GM23338 (cell line): ENCODE results near the gene XPR1. TPM values are rescaled to one million over a fixed set of nuclear protein-coding genes. Genes with fewer than 3 reads are reported as not detected.

Experiments
- ATAC-seq: fragments of 200-7000 bp; cut with Tn5 transposase; 3 replicates; pipeline ENCODE4 v1.9.1; 2020
- DNase-seq: peaks from one replicate; pipeline ENCODE4 v3.0.0-alpha.2; 2015; ENCODE audit warnings: low spot score
- H2AFZ ChIP-seq: fragments of 200-600 bp; sonication (generic); 2 replicates; pipeline ENCODE4 v1.8.0; 2016; ENCODE audit warnings: antibody characterized with exemption, mild to moderate bottlenecking, moderate library complexity
- H3F3A ChIP-seq: fragments of 200-600 bp; sonication (generic); replicated peaks from 2 replicates; pipeline ENCODE4 v1.8.0; 2017; ENCODE audit warnings: antibody characterized with exemption, mixed run types, low read depth
- H3K27ac ChIP-seq: fragments of 200-600 bp; sonication (generic); 2 replicates; pipeline ENCODE4 v1.6.1; 2016; ENCODE audit warnings: low read depth
- H3K27me3 ChIP-seq: fragments of 200-600 bp; sonication (generic); 2 replicates; pipeline ENCODE4 v1.8.0; 2016; ENCODE audit warnings: mild to moderate bottlenecking, mixed run types, moderate library complexity; ENCODE audit not compliant: insufficient read depth
- H3K36me3 ChIP-seq: fragments of 200-600 bp; sonication (generic); 2 replicates; pipeline ENCODE4 v1.8.0; 2016; ENCODE audit warnings: mild to moderate bottlenecking; ENCODE audit not compliant: insufficient read depth
- H3K4me1 ChIP-seq: fragments of 200-600 bp; sonication (generic); 2 replicates; pipeline ENCODE4 v1.8.0; 2016; ENCODE audit warnings: mild to moderate bottlenecking, moderate library complexity; ENCODE audit not compliant: insufficient read depth
- H3K4me2 ChIP-seq: fragments of 200-600 bp; sonication (generic); 2 replicates; pipeline ENCODE4 v1.7.1; 2017; ENCODE audit warnings: mixed run types
- H3K4me3 ChIP-seq: fragments of 200-600 bp; sonication (generic); 2 replicates; pipeline ENCODE4 v1.6.1; 2016; ENCODE audit warnings: mixed run types
- H3K79me2 ChIP-seq: fragments of 200-600 bp; sonication (generic); replicated peaks from 2 replicates; pipeline ENCODE4 v1.8.0; 2017; ENCODE audit warnings: mild to moderate bottlenecking; ENCODE audit not compliant: insufficient read depth
- H3K9me2 ChIP-seq: fragments of 200-600 bp; sonication (generic); 2 replicates; pipeline ENCODE4 v1.8.0; 2017; ENCODE audit not compliant: insufficient read depth
- H4K20me1 ChIP-seq: fragments of 200-600 bp; sonication (generic); replicated peaks from 2 replicates; pipeline ENCODE4 v1.8.0; 2017; ENCODE audit warnings: mild to moderate bottlenecking; ENCODE audit not compliant: insufficient read depth
- H3K27ac Mint-ChIP-seq: 2 replicates; pipeline ENCODE4 v1.8.0; 2020; ENCODE audit warnings: inconsistent platforms, mild to moderate bottlenecking, moderate library complexity, mixed read lengths
- H3K27me3 Mint-ChIP-seq: 3 replicates; pipeline ENCODE4 v1.8.0; 2022; ENCODE audit warnings: low read depth, mild to moderate bottlenecking, moderate library complexity, mixed read lengths, inconsistent platforms; ENCODE audit not compliant: insufficient read depth, poor library complexity
- H3K36me3 Mint-ChIP-seq: 3 replicates; pipeline ENCODE4 v1.8.0; 2021; ENCODE audit warnings: low read depth, mild to moderate bottlenecking, inconsistent platforms, moderate library complexity, mixed read lengths
- H3K4me1 Mint-ChIP-seq: 3 replicates; pipeline ENCODE4 v1.8.0; 2020; ENCODE audit warnings: mild to moderate bottlenecking, inconsistent platforms, mixed read lengths
- H3K4me3 Mint-ChIP-seq: 3 replicates; pipeline ENCODE4 v1.8.0; 2021; ENCODE audit warnings: moderate library complexity, mild to moderate bottlenecking, inconsistent platforms, mixed read lengths
- H3K9me3 Mint-ChIP-seq: 3 replicates; pipeline ENCODE4 v1.8.0; 2020; ENCODE audit warnings: moderate library complexity, mild to moderate bottlenecking, inconsistent platforms, mixed read lengths
- CREB1 ChIP-seq: fragments of 250-450 bp; sonication (Bioruptor Pico); IDR thresholded peaks from 2 replicates; pipeline ENCODE4 v1.5.0; 2020; ENCODE audit warnings: low read depth, mild to moderate bottlenecking, moderate library complexity
- JUNB ChIP-seq: IDR thresholded peaks from one replicate; pipeline ENCODE4 v1.6.1; 2016; ENCODE audit warnings: antibody characterized with exemption; ENCODE audit not compliant: unreplicated experiment
- NANOG ChIP-seq: IDR thresholded peaks from 2 replicates; pipeline ENCODE4 v1.6.1; 2016; ENCODE audit warnings: antibody characterized with exemption, borderline replicate concordance
- POLR2AphosphoS5 ChIP-seq: IDR thresholded peaks from 2 replicates; pipeline ENCODE4 v1.6.1; 2016; ENCODE audit warnings: antibody characterized with exemption, low read depth
- ZNF114 ChIP-seq: fragments of 250-450 bp; sonication (Bioruptor Pico); IDR thresholded peaks from 2 replicates; pipeline ENCODE4 v1.5.0; 2020; ENCODE audit warnings: mild to moderate bottlenecking, moderate library complexity
- ZNF331 ChIP-seq: fragments of 250-450 bp; sonication (Bioruptor Pico); IDR thresholded peaks from 2 replicates; pipeline ENCODE4 v1.5.0; 2020; ENCODE audit warnings: low read depth, mild to moderate bottlenecking, moderate library complexity
- polyA plus RNA-seq: library from polyadenylated mRNA; unstranded; fragments of >200 nt; fragmentation: Nextera tagmentation; extraction: Ambion mirVana; gene quantifications from 2 replicates; pipeline ENCODE4 v1.2.1, GENCODE V29; 2016
- total RNA-seq: library from RNA; depleted of rRNA; stranded (reverse); fragments of >200 nt; shearing (Covaris generic); gene quantifications from 2 replicates; pipeline ENCODE4 v1.2.3, GENCODE V29; 2014
- TF ChIP-seq, protein P1 (sequence below), 2 experiments: fragments of 200-600 bp in 1 of 2; sonication (generic) in 1 of 2; conservative IDR thresholded peaks; 2 replicates each; pipeline versions ENCODE4 v1.5.1 to v1.6.1; 2016 to 2017; ENCODE audit warnings: antibody characterized with exemption in 2 of 2, low read depth in 2 of 2, mild to moderate bottlenecking in 2 of 2, moderate library complexity in 1 of 2
- TF ChIP-seq, protein P2 (sequence below): fragments of 250-450 bp; sonication (Bioruptor Pico); IDR thresholded peaks from 2 replicates; pipeline ENCODE4 v1.5.0; 2020; ENCODE audit warnings: mild to moderate bottlenecking, moderate library complexity
- TF ChIP-seq, protein P3 (sequence below): IDR thresholded peaks from one replicate; pipeline ENCODE4 v1.6.1; 2018; ENCODE audit warnings: antibody characterized with exemption; ENCODE audit not compliant: unreplicated experiment

The XPR1 gene
- total and polyA plus RNA-seq, 2 experiments from 2014 or later: 9.3 to 38.1 TPM

DNA sequence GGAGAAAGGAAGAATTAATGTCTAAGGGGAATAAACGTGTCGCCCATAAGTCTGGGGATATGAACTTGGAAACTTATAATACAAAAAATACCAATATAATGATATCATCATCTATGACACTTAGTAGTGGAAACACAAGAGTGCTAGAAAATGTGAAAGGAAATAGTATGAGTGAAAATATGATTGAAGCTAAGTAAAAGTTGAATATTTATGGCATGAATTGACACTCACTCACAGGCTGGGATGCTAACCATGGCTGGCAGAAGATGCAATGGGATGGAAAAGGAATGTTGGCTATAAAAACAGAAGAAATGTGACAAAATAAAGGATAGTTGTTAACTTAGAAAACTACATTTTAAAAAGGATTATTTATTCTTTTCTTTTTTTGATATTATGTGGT lies 120.1 kb downstream of the XPR1 start (continued):
- TF ChIP-seq, protein P1, sequence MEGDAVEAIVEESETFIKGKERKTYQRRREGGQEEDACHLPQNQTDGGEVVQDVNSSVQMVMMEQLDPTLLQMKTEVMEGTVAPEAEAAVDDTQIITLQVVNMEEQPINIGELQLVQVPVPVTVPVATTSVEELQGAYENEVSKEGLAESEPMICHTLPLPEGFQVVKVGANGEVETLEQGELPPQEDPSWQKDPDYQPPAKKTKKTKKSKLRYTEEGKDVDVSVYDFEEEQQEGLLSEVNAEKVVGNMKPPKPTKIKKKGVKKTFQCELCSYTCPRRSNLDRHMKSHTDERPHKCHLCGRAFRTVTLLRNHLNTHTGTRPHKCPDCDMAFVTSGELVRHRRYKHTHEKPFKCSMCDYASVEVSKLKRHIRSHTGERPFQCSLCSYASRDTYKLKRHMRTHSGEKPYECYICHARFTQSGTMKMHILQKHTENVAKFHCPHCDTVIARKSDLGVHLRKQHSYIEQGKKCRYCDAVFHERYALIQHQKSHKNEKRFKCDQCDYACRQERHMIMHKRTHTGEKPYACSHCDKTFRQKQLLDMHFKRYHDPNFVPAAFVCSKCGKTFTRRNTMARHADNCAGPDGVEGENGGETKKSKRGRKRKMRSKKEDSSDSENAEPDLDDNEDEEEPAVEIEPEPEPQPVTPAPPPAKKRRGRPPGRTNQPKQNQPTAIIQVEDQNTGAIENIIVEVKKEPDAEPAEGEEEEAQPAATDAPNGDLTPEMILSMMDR (conservative IDR thresholded peaks at IDR 0.05; ENCODE audit: low read depth in 2 of 2): no peak
- TF ChIP-seq CREB1 (CRISPR knock-in tag): no peak
- TF ChIP-seq, protein P2, sequence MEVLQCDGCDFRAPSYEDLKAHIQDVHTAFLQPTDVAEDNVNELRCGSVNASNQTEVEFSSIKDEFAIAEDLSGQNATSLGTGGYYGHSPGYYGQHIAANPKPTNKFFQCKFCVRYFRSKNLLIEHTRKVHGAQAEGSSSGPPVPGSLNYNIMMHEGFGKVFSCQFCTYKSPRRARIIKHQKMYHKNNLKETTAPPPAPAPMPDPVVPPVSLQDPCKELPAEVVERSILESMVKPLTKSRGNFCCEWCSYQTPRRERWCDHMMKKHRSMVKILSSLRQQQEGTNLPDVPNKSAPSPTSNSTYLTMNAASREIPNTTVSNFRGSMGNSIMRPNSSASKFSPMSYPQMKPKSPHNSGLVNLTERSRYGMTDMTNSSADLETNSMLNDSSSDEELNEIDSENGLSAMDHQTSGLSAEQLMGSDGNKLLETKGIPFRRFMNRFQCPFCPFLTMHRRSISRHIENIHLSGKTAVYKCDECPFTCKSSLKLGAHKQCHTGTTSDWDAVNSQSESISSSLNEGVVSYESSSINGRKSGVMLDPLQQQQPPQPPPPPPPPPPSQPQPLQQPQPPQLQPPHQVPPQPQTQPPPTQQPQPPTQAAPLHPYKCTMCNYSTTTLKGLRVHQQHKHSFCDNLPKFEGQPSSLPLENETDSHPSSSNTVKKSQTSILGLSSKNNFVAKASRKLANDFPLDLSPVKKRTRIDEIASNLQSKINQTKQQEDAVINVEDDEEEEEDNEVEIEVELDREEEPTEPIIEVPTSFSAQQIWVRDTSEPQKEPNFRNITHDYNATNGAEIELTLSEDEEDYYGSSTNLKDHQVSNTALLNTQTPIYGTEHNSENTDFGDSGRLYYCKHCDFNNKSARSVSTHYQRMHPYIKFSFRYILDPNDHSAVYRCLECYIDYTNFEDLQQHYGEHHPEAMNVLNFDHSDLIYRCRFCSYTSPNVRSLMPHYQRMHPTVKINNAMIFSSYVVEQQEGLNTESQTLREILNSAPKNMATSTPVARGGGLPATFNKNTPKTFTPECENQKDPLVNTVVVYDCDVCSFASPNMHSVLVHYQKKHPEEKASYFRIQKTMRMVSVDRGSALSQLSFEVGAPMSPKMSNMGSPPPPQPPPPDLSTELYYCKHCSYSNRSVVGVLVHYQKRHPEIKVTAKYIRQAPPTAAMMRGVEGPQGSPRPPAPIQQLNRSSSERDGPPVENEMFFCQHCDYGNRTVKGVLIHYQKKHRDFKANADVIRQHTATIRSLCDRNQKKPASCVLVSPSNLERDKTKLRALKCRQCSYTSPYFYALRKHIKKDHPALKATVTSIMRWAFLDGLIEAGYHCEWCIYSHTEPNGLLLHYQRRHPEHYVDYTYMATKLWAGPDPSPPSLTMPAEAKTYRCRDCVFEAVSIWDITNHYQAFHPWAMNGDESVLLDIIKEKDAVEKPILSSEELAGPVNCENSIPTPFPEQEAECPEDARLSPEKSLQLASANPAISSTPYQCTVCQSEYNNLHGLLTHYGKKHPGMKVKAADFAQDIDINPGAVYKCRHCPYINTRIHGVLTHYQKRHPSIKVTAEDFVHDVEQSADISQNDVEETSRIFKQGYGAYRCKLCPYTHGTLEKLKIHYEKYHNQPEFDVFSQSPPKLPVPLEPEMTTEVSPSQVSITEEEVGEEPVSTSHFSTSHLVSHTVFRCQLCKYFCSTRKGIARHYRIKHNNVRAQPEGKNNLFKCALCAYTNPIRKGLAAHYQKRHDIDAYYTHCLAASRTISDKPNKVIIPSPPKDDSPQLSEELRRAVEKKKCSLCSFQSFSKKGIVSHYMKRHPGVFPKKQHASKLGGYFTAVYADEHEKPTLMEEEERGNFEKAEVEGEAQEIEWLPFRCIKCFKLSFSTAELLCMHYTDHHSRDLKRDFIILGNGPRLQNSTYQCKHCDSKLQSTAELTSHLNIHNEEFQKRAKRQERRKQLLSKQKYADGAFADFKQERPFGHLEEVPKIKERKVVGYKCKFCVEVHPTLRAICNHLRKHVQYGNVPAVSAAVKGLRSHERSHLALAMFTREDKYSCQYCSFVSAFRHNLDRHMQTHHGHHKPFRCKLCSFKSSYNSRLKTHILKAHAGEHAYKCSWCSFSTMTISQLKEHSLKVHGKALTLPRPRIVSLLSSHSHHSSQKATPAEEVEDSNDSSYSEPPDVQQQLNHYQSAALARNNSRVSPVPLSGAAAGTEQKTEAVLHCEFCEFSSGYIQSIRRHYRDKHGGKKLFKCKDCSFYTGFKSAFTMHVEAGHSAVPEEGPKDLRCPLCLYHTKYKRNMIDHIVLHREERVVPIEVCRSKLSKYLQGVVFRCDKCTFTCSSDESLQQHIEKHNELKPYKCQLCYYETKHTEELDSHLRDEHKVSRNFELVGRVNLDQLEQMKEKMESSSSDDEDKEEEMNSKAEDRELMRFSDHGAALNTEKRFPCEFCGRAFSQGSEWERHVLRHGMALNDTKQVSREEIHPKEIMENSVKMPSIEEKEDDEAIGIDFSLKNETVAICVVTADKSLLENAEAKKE (CRISPR knock-in tag): no peak
- TF ChIP-seq ZNF114 (CRISPR knock-in tag): no peak
- TF ChIP-seq JUNB: no peak

DNA sequence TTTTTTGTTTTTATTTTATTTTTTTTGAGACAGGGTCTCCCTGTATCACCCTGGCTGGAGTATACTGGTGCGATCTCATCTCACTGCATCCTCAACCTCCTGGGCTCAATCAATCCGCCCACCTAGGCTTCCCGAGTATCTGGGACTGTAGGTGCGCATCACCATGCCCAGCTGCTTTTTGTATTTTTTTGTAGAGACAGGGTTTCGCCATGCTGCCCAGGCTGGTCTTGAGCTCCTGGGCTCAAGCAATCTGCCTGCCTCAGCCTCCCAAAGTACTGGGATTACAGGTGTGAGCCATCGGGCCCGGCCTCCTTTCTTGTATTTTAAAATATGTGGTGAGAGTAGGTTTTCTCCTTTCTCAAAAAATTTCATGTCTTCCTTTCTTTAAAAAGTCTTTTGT lies 122.6 kb downstream of the XPR1 start:
- Histone ChIP-seq H3F3A (no peaks in the 10 kb centered on the region), H3K27ac (no peak overlapping the region), H4K20me1 (0 out of 2 replicates have a peak, but pooled peaks cover 4% of the 10 kb centered on the region), H3K4me3 (no peak overlapping the region), H3K27me3 (no peaks in the 10 kb centered on the region), H3K4me2 (no peak overlapping the region), H2AFZ (no peak overlapping the region), H3K79me2 (no peaks in the 10 kb centered on the region), H3K9me2 (no peaks in the 10 kb centered on the region), H3K36me3 (no peaks in the 10 kb centered on the region), H3K4me1 (no peaks in the 10 kb centered on the region)
- Mint-ChIP-seq H3K27ac (no peak overlapping the region), H3K4me1 (no peaks in the 10 kb centered on the region), H3K9me3 (no peaks in the 10 kb centered on the region; the same call in 2 of the 3 replicates), H3K27me3 (peaks cover 5% of the 10 kb centered on the region), H3K36me3 (no peaks in the 10 kb centered on the region), H3K4me3 (no peak overlapping the region)
- no peak for DNase-seq
- ATAC-seq: no peak
- TF ChIP-seq, protein P3, sequence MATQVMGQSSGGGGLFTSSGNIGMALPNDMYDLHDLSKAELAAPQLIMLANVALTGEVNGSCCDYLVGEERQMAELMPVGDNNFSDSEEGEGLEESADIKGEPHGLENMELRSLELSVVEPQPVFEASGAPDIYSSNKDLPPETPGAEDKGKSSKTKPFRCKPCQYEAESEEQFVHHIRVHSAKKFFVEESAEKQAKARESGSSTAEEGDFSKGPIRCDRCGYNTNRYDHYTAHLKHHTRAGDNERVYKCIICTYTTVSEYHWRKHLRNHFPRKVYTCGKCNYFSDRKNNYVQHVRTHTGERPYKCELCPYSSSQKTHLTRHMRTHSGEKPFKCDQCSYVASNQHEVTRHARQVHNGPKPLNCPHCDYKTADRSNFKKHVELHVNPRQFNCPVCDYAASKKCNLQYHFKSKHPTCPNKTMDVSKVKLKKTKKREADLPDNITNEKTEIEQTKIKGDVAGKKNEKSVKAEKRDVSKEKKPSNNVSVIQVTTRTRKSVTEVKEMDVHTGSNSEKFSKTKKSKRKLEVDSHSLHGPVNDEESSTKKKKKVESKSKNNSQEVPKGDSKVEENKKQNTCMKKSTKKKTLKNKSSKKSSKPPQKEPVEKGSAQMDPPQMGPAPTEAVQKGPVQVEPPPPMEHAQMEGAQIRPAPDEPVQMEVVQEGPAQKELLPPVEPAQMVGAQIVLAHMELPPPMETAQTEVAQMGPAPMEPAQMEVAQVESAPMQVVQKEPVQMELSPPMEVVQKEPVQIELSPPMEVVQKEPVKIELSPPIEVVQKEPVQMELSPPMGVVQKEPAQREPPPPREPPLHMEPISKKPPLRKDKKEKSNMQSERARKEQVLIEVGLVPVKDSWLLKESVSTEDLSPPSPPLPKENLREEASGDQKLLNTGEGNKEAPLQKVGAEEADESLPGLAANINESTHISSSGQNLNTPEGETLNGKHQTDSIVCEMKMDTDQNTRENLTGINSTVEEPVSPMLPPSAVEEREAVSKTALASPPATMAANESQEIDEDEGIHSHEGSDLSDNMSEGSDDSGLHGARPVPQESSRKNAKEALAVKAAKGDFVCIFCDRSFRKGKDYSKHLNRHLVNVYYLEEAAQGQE: no peak
- TF ChIP-seq NANOG (no peak), CREB1 (CRISPR knock-in tag) (no peak), POLR2AphosphoS5 (no peak), ZNF331 (CRISPR knock-in tag) (no peak)
